Fibroblast of pulmonary artery (primary cell): ENCODE measurements around the gene MB21D2.

ENCODE experiments used
- DNase-seq: peaks from one replicate; pipeline ENCODE4 v3.0.0-alpha.2; 2010; ENCODE audit warnings: low read depth
- H3K4me3 ChIP-seq: replicated peaks from 2 replicates; pipeline ENCODE4 v1.5.1; 2011; ENCODE audit warnings: low read depth, mild to moderate bottlenecking, control low read depth, low read length, moderate library complexity
- TF ChIP-seq, protein P1 (sequence below): IDR thresholded peaks from 2 replicates; pipeline ENCODE4 v1.5.1; 2011; ENCODE audit warnings: mild to moderate bottlenecking, control low read depth, low read length, inconsistent platforms; ENCODE audit errors: missing control alignments

The MB21D2 gene

GRCh38 chr3:192905980-192906678 lies 11.5 kb downstream of the MB21D2 start:
- H3K4me3 ChIP-seq: no peak overlapping the region
- TF ChIP-seq, protein P1, sequence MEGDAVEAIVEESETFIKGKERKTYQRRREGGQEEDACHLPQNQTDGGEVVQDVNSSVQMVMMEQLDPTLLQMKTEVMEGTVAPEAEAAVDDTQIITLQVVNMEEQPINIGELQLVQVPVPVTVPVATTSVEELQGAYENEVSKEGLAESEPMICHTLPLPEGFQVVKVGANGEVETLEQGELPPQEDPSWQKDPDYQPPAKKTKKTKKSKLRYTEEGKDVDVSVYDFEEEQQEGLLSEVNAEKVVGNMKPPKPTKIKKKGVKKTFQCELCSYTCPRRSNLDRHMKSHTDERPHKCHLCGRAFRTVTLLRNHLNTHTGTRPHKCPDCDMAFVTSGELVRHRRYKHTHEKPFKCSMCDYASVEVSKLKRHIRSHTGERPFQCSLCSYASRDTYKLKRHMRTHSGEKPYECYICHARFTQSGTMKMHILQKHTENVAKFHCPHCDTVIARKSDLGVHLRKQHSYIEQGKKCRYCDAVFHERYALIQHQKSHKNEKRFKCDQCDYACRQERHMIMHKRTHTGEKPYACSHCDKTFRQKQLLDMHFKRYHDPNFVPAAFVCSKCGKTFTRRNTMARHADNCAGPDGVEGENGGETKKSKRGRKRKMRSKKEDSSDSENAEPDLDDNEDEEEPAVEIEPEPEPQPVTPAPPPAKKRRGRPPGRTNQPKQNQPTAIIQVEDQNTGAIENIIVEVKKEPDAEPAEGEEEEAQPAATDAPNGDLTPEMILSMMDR: no peak
- DNase-seq: no peak

DNA sequence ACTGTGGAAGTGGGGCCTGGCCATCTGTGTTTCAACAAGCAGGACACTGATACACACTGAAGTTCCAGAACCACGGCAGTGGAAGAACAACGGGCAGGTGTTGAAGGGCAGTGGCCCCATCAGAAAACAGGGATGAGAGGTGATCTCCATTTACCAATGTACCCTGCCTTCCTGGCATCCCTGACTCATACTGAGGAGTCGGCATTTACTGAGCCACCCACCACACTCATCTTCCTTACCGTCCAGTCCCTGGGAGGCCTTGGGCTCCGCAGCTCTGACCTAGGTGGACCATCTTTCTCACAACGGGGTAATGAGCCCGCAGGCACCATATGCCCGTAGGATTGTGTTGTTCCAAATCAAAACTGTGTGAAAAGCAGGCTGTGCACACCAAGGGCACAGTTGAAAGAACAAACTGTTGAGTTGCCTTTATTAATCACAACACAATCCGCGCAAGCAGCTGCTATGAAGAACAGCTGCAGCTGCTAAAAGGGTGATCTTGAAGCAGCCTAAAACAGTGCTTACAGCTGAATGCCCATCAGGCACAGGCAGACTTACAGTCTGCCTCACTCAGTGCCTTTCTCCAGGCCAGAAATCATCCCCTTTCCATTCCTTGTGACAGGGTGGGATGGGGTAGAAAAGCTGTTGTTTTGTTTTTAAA lies 12.9 kb downstream of the MB21D2 start:
- no peak overlapping the region for H3K4me3 ChIP-seq
- TF ChIP-seq, protein P1: no peak
- no peak for DNase-seq

DNA sequence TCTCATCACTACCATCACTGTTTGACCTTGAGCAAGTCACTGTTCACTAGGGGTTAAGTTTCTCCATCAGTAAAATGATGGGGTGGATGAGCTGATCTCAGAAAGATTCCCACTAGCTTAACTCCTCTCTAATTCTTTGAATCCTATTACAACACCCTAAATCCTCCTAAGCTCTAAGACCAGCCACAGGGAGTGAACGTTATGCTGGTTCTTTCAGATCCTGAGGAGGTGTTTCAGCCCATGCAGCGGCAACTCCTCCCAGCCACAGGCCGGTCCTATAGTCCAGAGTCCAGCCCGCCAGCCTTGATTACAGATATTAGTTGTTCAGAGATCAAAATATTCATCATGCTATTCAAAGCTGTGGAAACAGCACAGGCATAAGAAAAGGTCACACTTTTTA lies 15.1 kb downstream of the MB21D2 start:
- no peak for DNase-seq
- H3K4me3 ChIP-seq: no peak overlapping the region
- TF ChIP-seq, protein P1: no peak

DNA sequence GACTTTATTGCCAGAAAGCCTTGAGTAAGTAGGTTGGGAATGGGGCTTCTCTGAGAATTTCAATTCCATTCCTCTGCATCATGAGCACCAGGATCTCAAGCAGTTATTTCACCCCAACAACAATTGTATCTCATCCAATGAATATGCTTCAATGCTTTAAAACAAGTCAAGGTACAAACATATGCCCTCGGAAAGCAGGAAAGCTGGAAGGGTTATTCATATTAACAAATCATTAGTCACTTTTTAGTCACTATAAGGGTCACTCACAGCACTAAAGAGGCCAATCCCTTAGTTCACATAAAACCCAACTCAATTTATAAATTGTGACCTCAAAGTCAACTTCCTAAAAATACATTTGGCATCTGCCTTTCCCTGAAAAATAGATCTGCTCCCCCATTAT lies 16.2 kb downstream of the MB21D2 start:
- H3K4me3 ChIP-seq: no peak overlapping the region
- TF ChIP-seq, protein P1: no peak
- DNase-seq: peak; percentile 64

DNA sequence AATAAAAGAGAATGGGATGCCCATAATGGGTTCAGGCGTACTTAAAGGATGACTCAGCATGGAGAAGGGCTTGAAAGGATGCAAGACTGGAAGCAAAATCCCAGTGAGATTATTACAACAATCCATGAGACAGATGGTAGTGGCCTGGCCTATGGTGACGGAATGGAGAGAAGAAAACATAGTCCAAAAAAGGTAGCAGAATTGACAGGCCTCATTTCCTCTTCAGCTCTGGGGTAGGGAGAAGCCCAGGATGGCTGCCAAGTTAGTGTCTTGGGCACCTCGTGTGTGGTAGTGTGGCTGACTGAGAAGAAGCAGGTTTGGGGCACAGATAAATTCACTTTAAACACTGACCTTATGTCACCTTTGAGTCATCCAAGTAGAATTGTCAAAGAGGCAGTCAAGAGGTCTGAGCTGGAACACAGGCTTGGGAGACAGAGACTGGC lies 18.1 kb downstream of the MB21D2 start:
- peak; percentile 79 for DNase-seq
- no peak overlapping the region for H3K4me3 ChIP-seq

DNA sequence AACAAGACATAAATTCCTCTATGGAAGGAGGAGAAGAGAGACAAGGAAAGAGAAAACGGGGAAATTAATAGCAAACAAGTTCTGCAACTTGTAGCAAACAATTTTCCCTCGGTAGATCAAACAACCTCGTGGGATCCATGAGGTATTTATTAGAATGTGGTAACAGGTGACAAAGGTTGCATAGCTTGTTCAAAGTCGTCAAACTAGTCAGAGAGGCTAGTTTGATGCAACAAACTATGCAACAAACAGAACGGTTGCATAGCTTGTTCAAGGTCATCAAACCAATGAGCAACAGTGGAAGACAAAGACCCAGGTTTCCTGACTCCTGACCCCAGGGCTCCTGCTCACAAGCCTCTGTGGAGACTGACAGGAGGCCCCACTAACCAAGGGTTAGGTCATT lies 20.7 kb downstream of the MB21D2 start:
- H3K4me3 ChIP-seq: no peak overlapping the region
- TF ChIP-seq, protein P1: no peak
- no peak for DNase-seq

More for the DNA sequence above, 18.1 kb downstream of the MB21D2 start:
- TF ChIP-seq, protein P1: no peak
